ENCODE results near the gene FBXO36.
"Not testable (repeated sequence)": the region's sequence is repeated elsewhere in the genome, so short reads cannot be mapped to it uniquely, and the experiment has no call there.

The FBXO36 gene

DNA sequence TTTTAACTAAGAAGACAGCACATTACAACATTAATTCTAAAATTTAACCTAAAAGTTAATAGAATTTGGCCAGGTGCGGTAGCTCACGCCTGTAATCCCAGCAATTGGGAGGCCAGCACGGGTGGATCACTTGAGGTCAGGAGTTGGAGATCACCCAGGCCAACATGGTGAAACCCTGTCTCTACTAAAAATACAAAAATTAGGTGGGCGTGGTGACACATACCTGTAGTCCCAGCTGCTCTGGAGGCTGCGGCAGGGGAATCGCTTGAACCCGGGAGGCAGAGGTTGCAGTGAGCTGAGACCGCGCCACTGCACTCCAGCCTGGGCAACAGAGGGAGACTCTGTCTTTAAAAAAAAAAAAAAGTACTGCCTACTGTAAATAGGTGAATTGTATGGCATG is 21.8 kb upstream of the FBXO36 start:
- DNase-seq, H3K27me3 Mint-ChIP-seq, ATAC-seq, H3K9me3 Mint-ChIP-seq, H3K4me3 Mint-ChIP-seq, H3K27ac Mint-ChIP-seq: not testable (repeated sequence)
- peaks cover 65% of the 10 kb centered on the region for H3K4me1 Mint-ChIP-seq

DNA sequence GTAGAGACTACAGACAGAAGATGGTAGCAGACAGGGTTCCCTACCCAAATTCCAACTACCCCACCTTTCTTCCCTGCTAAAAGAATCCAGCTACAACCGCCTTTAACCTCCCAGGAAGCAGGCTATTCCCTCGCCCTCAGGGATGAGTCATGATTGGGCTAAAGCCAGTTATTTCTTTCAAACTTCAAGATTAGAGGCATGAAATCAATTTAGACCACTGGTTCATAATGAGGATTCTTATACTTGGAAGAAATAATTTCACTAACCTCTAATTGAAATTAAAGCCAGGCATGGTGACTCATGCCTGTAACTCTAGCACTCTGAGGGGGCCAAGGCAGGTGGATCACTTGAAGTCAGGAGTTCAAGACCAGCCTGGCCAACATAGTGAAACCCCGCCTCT is 20.5 kb upstream of the FBXO36 start:
- H3K9me3 Mint-ChIP-seq = no peaks in the 10 kb centered on the region
- no peak for ATAC-seq
- H3K4me3 Mint-ChIP-seq = no peak overlapping the region
- H3K27me3 Mint-ChIP-seq = no peaks in the 10 kb centered on the region
- no peak for DNase-seq
- H3K4me1 Mint-ChIP-seq = peaks cover 65% of the 10 kb centered on the region
- no peak overlapping the region for H3K27ac Mint-ChIP-seq

DNA sequence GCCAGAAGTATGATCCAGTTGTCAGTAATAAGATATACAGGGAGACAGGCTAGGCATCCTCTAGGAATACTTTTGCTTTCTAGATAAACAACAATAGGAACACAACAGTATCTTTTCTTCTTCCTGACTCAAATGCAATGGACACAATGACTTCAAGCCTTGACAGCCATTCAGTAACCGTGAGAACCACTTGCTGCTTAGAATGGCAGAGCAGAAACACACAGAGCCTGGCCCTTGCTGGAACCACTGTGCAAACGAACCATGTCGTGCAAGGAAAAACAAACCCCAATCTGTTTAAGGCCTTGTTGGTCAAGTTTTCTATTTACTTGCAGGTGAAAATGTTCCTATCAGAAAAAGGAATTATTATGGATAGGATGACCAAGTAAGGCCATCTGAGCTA is 19.3 kb upstream of the FBXO36 start:
- Mint-ChIP-seq H3K9me3 (no peaks in the 10 kb centered on the region), H3K27me3 (no peaks in the 10 kb centered on the region), H3K4me3 (no peak overlapping the region), H3K27ac (no peak overlapping the region), H3K4me1 (peaks cover 52% of the 10 kb centered on the region)
- DNase-seq = no peak
- ATAC-seq = no peak

DNA sequence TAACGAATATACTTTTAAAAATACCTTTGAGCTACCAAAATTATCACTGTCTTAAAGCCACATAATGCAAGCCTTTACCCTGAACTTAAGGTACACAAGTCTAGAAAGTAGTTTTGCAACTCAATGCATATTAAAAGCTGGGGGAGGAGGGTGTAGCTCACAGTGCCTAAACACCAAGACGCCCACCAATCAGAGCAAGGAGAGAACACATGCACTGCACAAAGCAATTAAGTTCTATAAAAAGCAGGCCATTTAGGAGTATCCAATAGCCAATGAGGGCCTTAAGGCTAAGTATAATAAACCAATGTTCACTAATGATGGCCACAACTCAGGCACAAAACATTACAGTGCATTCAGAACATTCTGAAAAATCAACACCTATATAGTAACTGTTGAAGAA is 16.7 kb upstream of the FBXO36 start:
- H3K27ac Mint-ChIP-seq = no peak overlapping the region
- H3K27me3 Mint-ChIP-seq = no peaks in the 10 kb centered on the region
- H3K4me3 Mint-ChIP-seq = no peak overlapping the region
- ATAC-seq = no peak
- H3K9me3 Mint-ChIP-seq = no peaks in the 10 kb centered on the region
- no peak for DNase-seq
- peaks cover 46% of the 10 kb centered on the region for H3K4me1 Mint-ChIP-seq

DNA sequence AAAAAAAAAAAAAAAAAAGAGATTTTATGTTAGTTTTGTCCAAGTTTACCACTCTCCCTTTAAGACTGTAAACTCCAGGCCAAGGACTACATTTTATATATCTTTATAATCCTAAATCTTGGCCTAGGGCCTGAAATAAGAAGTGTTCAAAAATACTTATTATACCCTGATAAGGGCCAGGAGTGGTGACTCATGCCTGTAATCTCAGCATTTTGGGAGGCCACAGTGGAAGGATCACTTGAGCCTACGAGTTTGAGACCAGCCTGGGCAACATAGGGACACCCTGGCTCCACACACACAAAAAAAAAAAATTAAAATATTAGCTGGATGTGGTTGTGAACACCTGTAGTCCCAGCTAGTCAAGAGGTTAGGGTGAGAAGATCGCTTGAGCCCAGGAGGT is 13.2 kb upstream of the FBXO36 start:
- no peak for ATAC-seq
- DNase-seq = no peak
- no peak overlapping the region for H3K27ac Mint-ChIP-seq

DNA sequence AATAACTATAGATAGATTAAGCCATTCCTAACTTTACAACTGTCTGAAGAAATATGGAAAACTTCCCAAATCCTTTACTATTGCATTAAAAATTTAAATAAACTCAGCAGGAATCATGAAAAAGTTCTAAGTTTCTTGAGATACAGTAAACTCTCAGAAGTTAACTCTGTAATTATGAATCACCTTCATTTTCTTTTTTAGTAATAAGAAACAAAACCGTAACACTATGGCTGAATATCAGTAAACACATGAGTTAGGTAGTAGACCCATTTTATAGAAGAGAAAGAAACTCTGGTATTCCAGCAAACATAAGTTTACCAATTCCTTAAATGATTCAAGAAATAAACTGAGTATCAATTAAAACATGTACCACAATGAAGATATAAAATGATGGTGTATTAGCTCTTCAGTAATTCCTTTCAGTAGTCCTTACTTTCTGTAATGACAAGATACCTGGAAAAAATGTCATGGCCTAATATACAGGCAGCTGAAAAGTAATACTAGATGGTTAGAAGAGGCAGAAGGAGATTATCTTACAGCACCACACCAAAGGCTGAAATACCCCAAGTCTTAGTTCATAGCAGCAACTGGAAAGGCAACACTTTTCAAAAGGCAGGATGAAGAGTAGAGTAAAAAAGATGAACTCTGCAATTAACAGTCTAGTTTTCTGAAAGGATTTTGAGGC is 12.0 kb upstream of the FBXO36 start:
- H3K4me3 Mint-ChIP-seq = peak overlapping the region; percentile 8 to 30

More for the DNA sequence above, 13.2 kb upstream of the FBXO36 start:
- Mint-ChIP-seq H3K27me3 (no peaks in the 10 kb centered on the region), H3K4me1 (peaks cover 45% of the 10 kb centered on the region), H3K4me3 (no peak overlapping the region), H3K9me3 (no peaks in the 10 kb centered on the region)

DNA sequence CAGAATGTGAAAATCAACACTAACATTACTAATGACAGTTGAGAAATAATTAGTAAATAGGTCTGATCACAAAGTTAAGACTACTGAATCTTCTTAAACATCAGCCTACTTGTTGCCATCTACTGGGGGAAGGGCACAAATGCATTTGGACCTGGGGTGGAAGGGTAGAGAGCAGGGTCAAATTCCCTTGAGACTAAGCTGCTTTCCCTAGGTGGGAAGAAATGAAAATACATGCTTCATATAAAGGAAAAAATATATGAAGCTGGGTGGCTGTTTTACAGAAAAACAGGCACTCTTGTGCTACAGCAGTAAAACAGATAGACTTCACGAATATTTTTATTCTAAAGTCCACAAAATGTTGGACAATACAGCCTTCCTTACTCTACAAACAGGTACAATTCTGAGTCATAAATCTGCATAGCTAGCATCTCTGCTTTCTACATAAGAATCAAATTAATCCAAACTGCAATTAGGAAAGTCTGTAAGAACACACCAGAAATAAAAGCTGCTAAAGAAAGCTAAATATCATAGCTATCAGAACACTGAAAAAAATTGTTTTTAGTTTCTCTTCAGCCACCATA is 11.4 kb upstream of the FBXO36 start:
- no peak overlapping the region for H3K27ac Mint-ChIP-seq
- H3K27me3 Mint-ChIP-seq = no peaks in the 10 kb centered on the region
- peak; percentile 70 for ATAC-seq
- no peak for DNase-seq
- H3K9me3 Mint-ChIP-seq = no peaks in the 10 kb centered on the region
- no peak overlapping the region for H3K4me3 Mint-ChIP-seq
- H3K4me1 Mint-ChIP-seq = peaks cover 40% of the 10 kb centered on the region

More for the DNA sequence above, 12.0 kb upstream of the FBXO36 start:
- DNase-seq (no peak), ATAC-seq (peak; percentile 35)
- no peaks in the 10 kb centered on the region for H3K27me3 Mint-ChIP-seq
- H3K9me3 Mint-ChIP-seq = no peaks in the 10 kb centered on the region
- peaks cover 44% of the 10 kb centered on the region for H3K4me1 Mint-ChIP-seq
- peak overlapping the region in 1 of 2 donors; percentile 42 for H3K27ac Mint-ChIP-seq

DNA sequence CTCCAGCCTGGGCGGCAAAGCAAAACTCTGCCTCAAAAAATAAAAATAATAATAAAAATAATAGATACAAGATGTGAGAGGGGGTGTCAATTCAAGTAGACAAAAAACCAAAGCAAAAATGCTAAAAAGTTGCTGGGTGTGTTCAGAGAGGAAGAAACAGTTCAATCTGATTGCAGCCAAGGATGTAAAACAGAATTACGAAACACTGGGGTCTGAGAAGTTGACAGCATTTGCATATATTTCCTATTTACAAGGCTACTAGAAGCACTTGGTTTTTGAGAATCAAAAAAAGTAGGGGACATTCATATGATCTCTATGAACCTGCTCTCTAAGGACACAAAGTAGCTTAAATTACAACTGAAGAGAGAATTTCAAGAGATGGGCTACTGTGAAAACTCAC is 8.1 kb upstream of the FBXO36 start:
- no peak for DNase-seq

DNA sequence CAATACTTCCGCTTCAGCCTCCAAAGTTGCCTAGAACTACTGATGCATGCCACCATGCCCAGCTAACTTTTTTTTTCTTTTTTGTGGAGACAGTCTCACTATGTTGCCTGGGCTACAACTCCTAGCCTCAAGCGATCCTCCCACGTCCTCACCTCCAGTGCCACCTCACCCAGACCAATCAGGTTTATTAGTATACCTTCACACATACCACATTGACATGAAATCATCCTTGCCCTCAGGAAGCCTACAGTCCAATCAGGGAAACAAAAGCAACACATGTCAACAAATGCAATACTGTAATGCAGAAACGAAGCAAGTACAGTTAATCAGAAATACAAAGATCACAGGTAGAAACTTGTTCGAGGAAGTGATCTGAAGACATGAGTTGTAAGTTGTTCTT is 4.5 kb upstream of the FBXO36 start:
- no peak overlapping the region for H3K4me3 Mint-ChIP-seq
- H3K4me1 Mint-ChIP-seq = peaks cover 40% of the 10 kb centered on the region
- DNase-seq (no peak), ATAC-seq (no peak)
- H3K27ac Mint-ChIP-seq = no peak overlapping the region
- no peaks in the 10 kb centered on the region for H3K27me3 Mint-ChIP-seq
- H3K9me3 Mint-ChIP-seq = peaks cover 0 to 8% of the 10 kb centered on the region in 2 donors

More for the DNA sequence above, 8.1 kb upstream of the FBXO36 start:
- H3K4me3 Mint-ChIP-seq = no peak overlapping the region
- ATAC-seq = no peak
- no peaks in the 10 kb centered on the region for H3K27me3 Mint-ChIP-seq
- H3K27ac Mint-ChIP-seq = no peak overlapping the region
- peaks cover 56% of the 10 kb centered on the region for H3K4me1 Mint-ChIP-seq
- peaks cover 0 to 8% of the 10 kb centered on the region in 2 donors for H3K9me3 Mint-ChIP-seq

DNA sequence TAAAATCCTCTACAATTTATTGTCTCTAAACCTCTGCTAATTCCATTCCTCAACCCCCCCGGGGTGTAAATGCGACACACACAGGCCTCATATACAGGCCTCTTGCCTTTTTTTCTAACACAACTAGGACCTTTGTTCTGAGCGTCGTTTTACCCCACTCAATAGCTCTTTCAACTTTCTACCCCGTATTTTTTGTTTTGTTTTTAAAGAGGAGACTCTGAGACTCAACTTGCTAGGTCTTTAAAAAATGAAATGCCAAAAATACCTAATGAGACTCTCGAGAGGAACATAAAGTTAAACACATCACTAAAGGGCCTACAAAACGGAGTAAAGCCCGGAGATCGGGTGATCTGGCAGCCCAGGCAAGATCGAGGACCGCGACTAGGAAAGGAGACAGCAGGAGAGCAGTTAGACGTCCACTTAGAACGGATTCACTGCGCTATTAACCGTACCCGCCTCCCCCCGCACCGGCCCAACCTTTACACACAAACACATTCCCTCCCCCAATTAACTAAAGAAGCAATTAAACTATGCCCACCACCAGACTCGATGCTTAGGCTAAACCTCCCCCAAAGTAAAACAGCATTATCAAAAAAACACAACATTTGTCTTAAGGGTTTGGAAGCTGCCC is 2.2 kb upstream of the FBXO36 start:
- H3K27me3 Mint-ChIP-seq = no peaks in the 10 kb centered on the region
- peaks cover 36% of the 10 kb centered on the region for H3K4me1 Mint-ChIP-seq
- DNase-seq = peak; percentile 27 to 28

DNA sequence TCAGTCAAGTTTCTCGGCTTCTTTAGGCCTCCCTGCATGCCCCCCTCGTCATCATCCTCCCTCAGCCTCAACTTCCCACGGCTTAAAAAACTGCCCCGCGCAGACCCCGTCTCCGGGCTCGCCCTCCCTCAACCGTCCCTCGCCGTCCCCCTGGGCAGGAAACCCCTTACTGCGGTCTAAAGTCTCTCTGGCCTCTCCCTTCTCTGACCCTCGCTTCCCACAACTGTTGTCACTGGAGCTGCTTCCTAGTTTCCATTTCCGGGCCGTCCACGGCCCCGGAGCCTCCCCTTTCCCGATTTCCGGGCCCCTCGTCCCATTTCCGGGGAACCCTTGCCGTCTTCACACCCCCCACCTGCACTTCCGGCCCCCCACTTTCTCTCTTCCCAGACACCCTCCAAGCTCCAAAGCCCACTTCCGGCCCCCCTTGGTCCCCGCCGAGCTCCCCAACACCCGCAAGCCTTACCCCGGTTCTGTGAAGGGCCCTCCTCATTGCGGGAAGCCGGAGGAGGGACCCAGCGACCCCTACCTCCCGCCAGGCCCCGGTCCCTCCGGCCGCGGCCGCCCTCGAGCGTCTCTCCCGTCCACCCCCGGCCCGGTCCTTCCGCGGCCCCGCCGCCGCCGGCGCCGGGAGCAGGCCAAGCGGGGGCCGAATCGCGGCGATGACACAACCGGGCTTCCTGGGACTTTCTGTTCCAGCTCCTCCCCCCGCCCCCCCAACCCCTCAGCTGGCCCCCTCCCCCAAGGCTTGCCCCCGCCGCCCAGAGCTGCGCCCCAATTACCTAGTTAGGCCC is 1.0 kb upstream of the FBXO36 start:
- peaks cover 42% of the 10 kb centered on the region for H3K4me1 Mint-ChIP-seq
- H3K27me3 Mint-ChIP-seq = no peaks in the 10 kb centered on the region
- ATAC-seq = peak; percentile 52
- peak overlapping the region; percentile 96 to 98 for H3K4me3 Mint-ChIP-seq
- peaks cover 0 to 8% of the 10 kb centered on the region in 2 donors for H3K9me3 Mint-ChIP-seq
- peak in 1 of 2 donors; percentile 76 for DNase-seq
- H3K27ac Mint-ChIP-seq = peak overlapping the region; percentile 99 to 100

More for the DNA sequence above, 2.2 kb upstream of the FBXO36 start:
- Mint-ChIP-seq H3K27ac (peak overlapping the region; percentile 36 to 99), H3K4me3 (peak overlapping the region; percentile 96 to 98), H3K9me3 (peaks cover 0 to 8% of the 10 kb centered on the region in 2 donors)
- ATAC-seq = no peak

DNA sequence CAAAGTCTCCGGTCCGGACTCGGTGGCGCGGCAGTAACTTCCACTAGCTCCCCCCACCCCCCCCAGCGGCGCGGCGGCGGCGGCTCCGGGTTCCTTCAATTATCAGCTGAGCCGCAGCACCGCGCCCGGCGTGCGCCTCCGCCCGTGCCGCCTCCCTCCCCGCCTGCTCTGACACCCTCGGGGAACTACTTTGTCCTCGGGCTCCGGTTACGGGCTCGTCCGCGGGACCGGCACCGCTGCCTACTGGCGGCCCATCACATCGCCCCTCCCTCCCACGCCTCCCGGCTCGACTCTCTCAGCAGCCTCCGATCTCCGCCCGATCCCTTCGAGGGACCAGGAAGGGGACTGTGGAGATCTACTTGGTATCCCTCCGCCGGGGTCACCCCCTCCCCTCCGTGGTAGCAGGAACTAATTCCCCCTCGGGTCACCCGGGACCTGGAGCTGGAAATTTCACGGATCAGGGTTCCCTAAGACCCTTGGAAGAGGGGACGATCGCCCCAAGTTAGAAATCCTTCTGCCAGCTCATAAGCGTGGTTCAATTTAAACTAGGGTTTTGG is 333 bp upstream of the FBXO36 start, which contains the start of gene TRIP12:
TRIP12 (minus strand) TSS at position 118 of the 557 bp plus-strand sequence. CDS start 41,930 bp downstream, outside the sequence.
- DNase-seq = peak; percentile 93 to 94
- ATAC-seq = peak; percentile 88
- no peaks in the 10 kb centered on the region for H3K27me3 Mint-ChIP-seq
- peak within 1 kb of the TSS; percentile 96 to 98 for H3K4me3 Mint-ChIP-seq
- H3K9me3 Mint-ChIP-seq = peaks cover 0 to 8% of the 10 kb centered on the region in 2 donors
- peak within 1 kb of the TSS; percentile 99 to 100 for H3K27ac Mint-ChIP-seq
- peaks cover 42% of the 10 kb centered on the region for H3K4me1 Mint-ChIP-seq

DNA sequence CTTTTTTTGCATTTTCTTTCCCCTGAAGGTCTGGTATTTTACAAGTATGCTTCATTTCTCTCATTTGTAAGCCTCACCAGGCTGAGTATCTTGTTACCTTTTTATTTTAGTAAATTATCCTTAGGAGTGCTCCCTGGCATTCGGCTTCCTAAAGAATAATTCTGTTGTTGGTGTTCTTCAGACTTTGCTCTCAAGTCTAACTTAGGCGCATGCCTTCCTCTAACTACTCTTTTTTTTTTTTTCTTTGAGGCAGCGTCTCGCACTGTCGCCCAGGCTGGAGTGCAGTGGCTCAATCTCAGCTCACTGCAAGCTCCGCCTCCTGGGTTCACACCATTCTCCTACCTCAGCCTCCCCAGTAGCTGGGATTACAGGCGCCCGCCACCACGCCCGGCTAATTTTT is 2.2 kb downstream of the FBXO36 start:
- peaks cover 30% of the 10 kb centered on the region for H3K4me1 Mint-ChIP-seq
- not testable (repeated sequence) for H3K27me3 Mint-ChIP-seq, DNase-seq, H3K9me3 Mint-ChIP-seq, ATAC-seq, H3K27ac Mint-ChIP-seq
- H3K4me3 Mint-ChIP-seq = peak overlapping the region in 1 of 2 donors; percentile 43

DNA sequence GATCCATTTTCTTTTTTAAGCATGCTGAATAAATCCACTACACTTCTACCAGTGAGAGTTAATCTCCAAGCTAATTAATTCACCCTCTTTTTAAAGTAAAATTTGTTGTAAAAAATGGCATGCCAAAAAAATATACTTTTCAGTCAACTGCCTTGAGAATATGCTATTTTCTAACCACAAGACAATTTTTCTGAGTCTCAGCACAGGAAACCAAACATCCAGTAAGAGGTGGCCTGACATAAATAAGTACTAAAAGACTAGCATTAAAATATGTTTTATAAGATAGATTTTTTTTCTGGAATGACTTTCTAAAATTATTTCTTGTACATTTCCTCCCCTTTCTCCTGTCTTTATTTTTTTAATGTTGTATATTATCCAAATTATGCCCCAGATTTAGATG is 2.9 kb downstream of the FBXO36 start:
- no peaks in the 10 kb centered on the region for H3K9me3 Mint-ChIP-seq
- H3K27me3 Mint-ChIP-seq = no peaks in the 10 kb centered on the region
- no peak overlapping the region for H3K4me3 Mint-ChIP-seq
- ATAC-seq (no peak), DNase-seq (no peak)
- no peak overlapping the region for H3K27ac Mint-ChIP-seq
- peaks cover 25% of the 10 kb centered on the region for H3K4me1 Mint-ChIP-seq

DNA sequence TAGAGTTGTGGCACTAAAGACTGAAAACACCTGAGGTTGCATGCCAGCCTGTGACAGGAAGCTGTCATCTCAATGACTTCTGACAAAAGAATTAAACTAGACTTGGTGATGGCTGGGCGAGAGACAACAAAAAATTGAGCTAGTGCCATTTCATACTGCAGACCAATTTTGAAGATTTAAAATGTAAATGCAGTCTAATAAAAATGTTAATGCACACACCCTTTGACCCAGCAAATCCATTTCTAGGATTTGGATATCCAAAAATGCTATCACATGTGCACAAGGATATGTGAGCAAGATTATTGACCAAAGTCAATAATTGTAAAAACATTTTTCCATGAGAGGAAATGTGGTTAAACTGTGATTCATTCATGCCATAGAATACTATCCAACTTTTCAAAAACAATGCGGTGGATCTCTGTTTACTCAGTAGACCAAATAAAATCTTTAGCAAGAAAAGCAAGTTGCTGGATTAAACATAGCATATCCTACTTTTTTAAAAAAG is 5.6 kb downstream of the FBXO36 start:
- peaks cover 31% of the 10 kb centered on the region for H3K4me1 Mint-ChIP-seq
- ATAC-seq (no peak), DNase-seq (no peak)
- H3K9me3 Mint-ChIP-seq = no peaks in the 10 kb centered on the region
- no peaks in the 10 kb centered on the region for H3K27me3 Mint-ChIP-seq
- H3K4me3 Mint-ChIP-seq = no peak overlapping the region
- no peak overlapping the region for H3K27ac Mint-ChIP-seq

Data from stimulated activated naive CD8-positive, alpha-beta T cell treated with anti-CD3 and anti-CD28 coated beads, Interleukin-15, amount 100 ng/mL, for 72 hours (primary cell).